GM20431 (cell line): ENCODE results near the gene VPS26B.
"Not testable (repeated sequence)": the region's sequence is repeated elsewhere in the genome, so short reads cannot be mapped to it uniquely, and the experiment has no call there.

Experiments used
- in situ Hi-C: fragments of 300-500 bp; cut with MseI, MboI; formaldehyde crosslinking; loops from one replicate; pipeline ENCODE4 v1.15.0; 2020; ENCODE audit warnings: low sequenced_read_pairs; ENCODE audit not compliant: unreplicated experiment

Gene VPS26B

GRCh38 chr11:134223836-134224709, at the start of gene VPS26B, which contains the start of gene NCAPD3:
Gene VPS26B, plus strand, starts transcription at chr11:134224671. Its CDS starts 452 bp downstream, at chr11:134225123.
Gene NCAPD3, minus strand, starts transcription at chr11:134223967. Its CDS starts 41 bp downstream, at chr11:134223926.
- in situ Hi-C loops: no loop called here

GRCh38 chr11:134176284-134176683, 48.2 kb upstream of the VPS26B start:
- in situ Hi-C loops: no loop called here

DNA sequence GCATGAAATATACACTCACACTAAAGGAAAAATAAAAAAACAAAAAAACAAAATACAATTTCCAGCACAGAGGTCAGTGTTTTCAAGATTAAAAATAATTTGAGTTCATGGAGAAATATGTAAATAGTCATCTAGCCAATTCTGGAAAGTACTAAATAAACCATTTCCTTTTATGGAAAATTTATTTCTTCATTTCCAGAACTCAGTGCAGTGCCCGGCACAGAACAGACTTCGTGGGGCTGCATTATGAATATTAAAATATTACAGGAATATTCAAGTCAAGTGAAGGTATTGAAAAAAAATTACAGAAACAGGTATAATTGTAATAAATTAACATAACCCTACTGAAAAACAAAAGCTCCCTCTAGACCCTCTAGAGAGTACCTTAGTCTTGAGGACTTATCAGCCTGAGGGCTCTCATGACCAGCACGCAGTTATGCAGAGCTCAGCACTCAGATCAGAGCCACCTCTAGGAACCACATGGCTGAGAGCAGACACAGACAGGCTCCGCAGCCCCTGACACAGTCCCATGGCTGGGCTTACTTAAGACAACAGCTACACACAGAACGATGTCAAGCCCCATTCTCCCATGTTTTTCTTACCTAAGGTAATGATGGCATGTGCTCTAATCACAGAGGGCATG, 46.3 kb upstream of the VPS26B start:
- in situ Hi-C loops: no loop called here

- in situ Hi-C loops: no loop called here
Observed at GRCh38 chr11:134181707-134182106, 42.8 kb upstream of the VPS26B start.

DNA sequence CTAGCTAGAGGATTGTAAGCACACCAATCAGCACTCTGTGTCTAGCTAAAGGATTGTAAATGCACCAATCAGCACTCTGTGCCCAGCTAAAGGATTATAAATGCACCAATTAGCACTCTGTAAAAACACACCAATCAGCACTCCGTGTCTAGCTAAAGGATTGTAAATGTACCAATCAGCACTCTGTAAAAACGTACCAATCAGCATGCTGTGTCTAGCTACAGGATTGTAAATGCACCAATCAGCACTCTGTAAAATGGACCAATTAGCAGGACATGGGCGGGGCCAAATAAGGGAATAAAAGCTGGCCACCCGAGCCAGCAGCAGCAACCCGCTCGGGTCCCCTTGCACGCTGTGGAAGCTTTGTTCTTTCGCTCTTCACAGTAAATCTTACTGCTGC, 36.4 kb upstream of the VPS26B start:
- in situ Hi-C loops: not testable (repeated sequence)

DNA sequence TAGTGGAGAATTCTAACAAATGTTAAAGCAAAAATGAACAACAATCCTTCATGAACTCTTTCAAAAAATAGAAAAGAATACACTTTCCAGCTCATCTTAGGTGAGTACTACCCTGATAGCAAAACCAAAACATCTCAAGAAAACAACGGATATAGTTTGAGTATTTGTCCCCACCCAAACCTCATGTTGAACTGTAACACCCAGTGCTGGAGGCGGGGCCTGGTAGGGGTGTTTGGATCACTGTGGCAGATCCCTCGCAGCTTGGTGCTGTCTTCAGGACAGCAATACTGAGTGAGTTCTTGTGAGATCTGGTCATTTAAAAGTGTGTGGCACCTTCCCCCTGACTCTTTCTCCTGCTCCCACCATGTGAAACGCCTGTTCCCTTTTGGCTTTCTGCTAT, 27.7 kb upstream of the VPS26B start:
- in situ Hi-C loops: no loop called here

DNA sequence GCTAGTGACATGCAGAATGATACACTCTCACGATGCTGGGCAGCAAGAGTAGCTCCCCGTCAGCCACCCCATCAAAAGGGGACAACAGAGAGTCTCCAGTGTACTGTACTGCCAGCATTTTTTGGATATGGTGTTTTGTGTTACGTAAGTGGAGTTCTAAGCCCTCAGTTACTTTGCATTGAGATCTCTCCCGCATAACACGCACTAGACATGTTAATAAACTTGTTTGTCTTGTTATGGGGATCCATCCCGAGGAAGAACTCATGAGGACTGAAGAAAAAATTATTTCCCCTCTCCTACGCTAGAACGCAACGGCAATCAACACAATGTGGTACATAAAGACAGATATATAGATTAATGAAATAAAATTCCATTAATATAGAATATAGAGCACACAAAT, 24.9 kb upstream of the VPS26B start:
- in situ Hi-C loops: no loop called here

DNA sequence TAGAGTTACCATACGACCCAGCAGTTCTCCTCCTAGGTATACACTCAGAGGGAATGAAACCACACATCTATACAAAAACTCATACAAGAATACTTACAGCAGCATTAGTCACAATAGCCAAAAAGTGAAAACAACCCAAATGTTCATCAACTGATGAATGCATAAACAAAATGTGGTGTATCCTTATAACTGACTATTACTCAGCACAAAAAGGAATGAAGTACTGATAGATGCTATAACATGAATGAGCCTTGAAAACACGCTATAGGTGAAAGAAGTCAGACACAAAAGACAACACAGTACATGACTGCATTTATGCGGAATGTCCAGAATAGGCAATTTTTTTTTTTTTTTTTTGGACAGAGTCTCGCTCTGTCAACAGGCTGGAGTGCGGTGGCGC, 23.8 kb upstream of the VPS26B start:
- in situ Hi-C loops: no loop called here

- in situ Hi-C loops: no loop called here
Observed at GRCh38 chr11:134202661-134203060, 21.8 kb upstream of the VPS26B start.

GRCh38 chr11:134205729-134206128, 18.7 kb upstream of the VPS26B start:
- in situ Hi-C loops: no loop called here

DNA sequence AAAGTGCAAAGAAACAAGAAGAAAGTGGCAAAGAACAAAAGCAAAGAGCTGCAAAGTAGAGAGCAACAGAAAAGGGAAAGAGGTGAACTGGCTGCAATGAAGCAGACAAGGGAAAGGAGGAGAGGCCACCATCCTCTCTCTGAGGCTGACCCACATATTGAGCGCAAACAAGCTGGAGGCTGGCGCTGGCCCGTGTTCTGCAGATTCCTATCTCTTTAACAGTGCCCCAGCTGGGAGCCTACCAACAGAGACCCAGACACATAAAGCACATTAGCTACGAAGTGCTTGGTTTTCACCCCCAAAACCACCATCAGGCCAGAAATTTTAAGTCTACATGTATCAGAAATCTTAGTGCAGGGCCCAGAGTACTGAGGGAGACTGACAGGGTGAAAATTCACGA, 18.3 kb upstream of the VPS26B start:
- in situ Hi-C loops: no loop called here

- in situ Hi-C loops: no loop called here
Observed at GRCh38 chr11:134207538-134208239, 16.8 kb upstream of the VPS26B start.

- in situ Hi-C loops: no loop called here
Observed at GRCh38 chr11:134215836-134216235, 8.6 kb upstream of the VPS26B start.

DNA sequence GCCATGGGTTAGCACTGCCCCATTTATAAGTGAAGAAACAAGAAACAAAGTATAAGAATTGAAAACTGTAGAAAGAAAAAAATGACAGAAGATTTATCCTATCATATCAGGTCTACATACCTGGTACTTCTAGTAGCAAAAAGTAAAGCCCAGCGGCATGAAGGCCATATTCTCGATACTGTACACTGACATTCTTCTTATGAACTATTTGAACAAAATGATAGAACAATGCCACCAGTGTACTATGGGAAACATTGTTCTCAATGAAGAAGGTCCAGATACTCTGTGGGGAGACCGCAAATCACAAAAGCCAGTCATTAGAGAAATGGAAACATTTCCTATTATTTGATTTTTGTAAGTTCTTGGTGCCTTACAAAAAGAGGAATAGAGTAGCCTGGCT, 7.7 kb upstream of the VPS26B start:
- in situ Hi-C loops: no loop called here

DNA sequence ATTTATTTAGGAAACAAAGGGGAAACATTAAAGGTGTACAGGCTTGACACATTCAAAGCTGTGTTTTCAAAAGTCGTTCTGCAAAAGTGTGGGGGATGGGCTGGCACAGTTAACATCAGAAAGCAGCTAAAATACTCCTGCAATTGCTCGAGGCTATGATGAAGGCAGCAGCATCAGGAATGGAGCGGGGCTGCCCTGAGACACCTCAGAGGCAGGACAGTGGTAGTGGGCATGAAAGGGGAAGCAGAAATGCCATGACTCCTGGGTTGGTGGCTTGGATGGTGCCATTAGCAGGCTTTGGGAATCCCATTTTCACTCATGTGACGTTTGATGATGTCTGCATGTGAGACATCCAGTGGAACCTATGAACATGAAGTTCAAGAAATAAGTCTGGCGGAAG, 1.4 kb upstream of the VPS26B start:
- in situ Hi-C loops: no loop called here

DNA sequence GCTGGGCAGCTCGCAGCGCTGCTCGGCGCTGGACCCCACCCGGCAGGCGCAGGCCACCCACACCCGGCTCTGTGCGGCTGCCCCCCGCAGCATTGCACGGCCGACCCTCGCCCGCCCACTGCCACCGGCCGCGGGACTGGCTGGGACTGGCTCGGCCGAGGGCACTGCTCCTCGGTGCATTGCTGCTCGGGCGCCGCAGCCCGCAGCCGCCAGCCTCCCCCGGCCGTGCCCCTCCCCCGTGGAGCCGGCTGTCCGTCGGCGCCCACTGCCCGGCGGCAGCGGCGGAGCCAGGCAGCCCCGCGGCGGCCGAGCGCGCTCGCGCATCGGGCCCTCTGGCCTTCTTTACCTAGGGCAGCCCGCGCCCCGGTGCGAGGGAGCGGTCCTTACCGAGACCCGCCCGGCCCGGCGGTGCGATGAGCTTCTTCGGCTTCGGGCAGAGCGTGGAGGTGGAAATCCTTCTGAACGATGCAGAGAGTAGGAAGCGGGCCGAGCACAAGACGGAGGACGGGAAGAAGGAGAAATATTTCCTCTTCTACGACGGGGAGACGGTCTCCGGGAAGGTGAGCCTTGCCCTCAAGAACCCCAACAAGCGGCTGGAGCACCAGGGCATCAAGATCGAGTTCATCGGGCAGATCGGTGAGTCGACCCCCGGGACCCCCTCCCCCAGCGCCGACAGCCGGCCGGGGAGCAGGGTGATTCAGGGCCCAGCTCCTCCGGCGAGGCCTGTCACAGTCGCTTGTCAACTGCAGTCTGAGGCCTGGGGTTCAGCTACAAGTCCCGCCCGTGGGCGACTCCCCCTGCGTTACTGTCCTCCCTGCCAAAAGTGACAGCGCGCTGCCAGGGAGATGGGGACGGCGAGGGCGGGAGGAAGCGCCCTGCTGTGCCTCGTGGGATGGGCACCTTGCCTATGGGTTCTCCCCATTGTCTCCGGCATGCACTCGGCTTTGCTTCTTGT, 516 bp downstream of the VPS26B start:
- in situ Hi-C loops: no loop called here

- in situ Hi-C loops: no loop called here
Observed at GRCh38 chr11:134226806-134227325, 2.4 kb downstream of the VPS26B start.

GRCh38 chr11:134228625-134229024, 4.2 kb downstream of the VPS26B start:
- in situ Hi-C loops: no loop called here

DNA sequence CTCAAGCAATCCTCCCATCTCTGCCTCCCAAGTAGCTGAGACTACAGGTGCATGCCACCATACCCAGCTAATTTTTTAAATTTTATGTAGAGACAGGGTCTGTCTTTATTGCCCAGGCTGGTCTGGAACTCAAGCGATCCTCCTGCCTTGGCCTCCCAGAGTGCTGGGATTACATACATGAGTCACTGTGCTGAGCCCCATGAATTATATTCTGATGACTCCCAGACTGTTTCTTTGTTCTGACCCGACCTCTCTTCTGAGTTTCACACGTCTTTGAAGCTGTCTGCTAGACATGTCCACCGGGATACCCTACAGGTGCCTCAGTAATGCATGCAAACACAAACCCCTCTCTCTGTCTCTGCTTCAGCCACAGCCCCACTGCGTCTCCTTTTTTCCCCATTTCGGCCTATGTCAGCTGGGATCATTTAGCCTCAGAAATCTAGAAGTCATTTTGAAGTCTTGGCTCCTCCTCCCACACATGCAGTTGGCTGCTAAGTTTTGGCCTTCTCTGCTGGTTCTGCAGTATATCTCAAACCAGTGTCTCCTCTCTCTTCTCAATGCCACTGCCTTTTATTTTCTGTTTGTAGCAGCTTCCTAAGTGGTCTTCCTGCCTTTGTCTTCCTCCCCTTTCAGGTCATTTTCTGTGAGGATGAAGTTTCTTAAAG, 4.8 kb downstream of the VPS26B start:
- in situ Hi-C loops: no loop called here
